ENCODE data around the gene CSK.
"Not testable (repeated sequence)": the region's sequence is repeated elsewhere in the genome, so short reads cannot be mapped to it uniquely, and the experiment has no call there.

CSK gene

DNA sequence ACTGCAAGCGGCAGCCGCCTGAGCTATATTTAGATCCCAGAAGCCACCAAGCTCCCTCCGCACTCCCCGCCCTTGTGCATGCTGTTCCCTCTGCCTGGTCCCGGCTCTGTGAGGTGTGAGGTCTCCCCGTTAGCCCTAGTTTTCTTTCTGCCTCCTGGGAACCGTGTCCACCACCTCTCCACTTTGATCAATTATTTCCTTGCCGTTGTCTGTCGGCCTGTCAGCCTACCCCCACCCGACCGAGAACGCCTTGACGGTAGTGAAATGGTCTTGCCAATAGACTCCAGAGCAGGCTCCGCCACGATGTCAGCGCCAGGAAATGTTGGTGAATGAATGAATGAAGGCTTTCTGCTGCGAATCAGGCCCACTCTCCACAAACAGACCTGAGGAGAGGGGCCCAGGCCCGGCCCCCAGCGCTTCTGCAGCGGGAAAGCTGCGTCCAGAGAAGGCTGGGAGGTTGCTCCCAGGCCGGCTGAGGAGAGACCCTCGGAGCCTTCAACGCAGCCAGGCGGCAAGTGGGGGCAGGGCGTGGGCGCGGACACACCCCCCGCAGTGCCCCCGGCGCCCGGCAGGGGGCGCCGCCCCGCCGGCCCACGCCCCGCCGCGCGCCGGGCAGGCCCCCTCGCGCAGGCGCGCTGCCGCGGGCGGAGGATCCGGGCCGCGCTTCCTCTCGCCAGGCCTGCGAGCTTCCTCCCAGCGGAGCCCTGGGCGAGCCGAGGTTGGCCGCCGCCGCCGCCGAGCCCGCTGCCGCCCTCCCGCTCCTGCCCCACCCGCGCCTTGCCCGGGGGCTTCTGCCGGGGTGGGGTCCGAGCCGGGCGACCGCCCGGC lies at the start of gene CSK:
TSS of gene CSK (plus strand) at position 650 of the 828 bp plus-strand sequence. CDS start 16,218 bp downstream, outside the sequence.
- DNase-seq = peak in 40 of 51 donors; percentile 21 to 80 (median 49)

DNA sequence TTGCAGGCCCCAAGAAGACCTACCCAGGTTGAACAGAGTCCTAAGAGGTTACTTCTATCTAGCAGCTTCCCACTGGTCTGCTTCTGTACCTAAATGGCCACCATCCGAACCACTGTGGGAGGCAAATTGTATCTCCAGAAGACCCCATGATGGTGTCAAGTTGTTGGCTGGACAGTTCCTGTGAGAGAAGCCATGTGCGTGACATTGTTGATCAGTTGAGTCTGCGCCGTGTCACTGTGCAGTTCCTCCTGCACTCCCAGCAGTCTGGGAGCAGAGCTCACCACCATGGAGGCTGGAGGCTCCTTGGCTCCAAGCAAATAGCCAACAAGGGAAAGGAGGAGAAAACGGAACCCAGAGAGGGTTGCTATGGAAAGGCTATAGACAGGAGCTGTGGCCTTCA lies 49.0 kb upstream of the CSK start:
- no peak for DNase-seq

DNA sequence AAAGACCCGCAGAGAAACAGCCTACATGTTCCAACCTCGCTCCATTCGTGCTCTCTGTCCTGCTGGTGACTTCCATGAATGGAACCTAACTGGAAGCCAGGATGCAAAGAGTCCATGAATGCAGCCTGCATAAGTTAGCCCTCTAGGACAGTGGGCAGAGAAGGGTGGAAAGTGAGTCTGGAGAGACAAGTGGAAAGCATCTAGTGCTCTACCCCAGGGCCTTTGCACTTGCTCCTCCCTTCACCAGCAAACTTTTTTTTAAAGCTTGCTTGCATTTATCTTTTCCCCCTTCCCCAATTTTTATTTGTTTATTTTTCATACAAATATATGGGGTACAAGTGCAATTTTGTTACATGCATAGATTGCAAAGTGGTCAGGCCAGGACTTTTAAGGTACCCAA lies 48.6 kb upstream of the CSK start:
- no peak for DNase-seq

DNA sequence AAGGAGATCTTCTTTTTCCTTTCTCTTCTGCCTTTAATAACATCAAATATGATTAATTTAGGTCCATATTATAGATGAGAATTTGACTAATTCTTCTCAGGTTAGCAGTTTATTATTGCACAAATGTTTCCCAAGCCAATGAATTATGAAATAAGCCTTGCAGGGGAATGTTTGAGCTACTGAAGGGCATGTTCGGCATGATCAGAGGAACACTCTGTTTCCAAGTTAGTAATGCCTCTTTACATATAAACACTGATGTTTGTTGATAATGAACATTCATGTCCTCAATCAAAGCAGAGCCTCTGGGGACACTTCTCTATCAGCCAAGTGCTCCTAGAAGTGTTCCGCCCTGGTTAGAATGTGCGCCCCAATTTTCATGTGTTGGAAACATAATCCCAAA lies 46.6 kb upstream of the CSK start:
- no peak for DNase-seq

GRCh38 chr15:74738239-74738638 lies 43.6 kb upstream of the CSK start:
- DNase-seq = not testable (repeated sequence)

DNA sequence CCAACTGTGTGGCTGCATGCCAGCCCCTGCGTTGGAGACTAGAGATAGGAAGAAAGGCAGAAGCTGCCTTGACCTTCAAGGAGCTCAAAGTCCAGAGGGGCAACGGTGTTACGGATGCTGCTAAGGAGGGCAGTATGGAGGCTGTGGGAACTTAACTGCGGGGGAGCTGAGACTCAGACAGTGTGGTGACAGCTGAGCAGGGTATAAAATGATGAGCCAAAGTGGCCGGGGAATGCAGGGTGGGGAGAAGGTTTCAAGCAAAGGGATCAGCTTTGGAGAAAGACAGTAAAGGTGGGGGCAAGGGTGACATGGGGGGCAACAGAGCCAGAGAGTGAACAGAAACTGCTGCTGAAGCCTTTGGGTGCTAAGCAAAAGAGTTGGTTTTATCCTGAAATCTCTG lies 39.5 kb upstream of the CSK start:
- DNase-seq = no peak

DNA sequence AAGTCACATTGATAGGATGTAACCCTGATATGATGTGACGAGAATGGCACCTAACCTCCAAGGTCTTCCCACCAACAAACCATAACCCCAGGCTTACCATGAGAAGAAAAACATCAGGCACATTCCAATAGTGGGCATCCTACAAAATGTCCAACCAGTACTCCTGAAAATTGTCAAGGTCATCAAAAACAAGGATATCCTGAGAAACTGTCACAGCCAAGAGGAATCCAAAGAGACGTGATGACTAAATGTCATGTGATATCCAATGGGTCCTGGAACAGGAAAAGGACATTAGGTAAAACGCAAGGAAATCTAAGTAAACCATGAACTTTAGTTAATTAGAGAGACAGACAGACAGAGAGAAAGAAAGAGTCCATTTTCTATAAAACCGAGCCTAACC lies 35.5 kb upstream of the CSK start:
- no peak for DNase-seq

DNA sequence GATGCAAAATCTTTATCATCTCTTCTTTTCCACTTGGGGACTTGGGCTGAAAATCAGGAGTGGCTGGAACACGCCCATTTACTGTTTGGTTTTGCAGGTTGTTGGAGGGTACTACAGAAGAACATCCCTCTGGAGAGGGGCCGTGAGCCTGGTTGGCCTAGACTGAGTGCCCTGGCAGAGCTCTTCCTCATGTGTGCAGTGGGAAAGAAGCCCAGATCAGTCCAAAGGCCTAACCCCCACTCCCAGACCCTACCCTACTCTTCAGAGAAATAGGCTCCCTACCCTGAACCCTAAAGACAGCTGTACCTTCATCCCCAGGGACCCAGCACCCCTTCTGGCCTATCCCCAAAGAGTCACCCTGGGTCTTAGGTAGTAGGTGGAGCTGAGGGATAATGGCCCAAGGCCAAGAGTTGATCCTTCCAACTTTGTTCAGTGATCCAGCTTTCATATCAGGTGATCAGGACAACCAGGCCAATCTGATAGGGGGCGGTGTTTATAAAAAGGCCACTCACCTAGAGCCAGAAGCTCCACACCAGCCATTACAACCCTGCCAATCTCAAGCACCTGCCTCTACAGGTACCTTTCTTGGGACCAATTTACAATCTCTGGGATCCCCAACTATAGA lies 33.4 kb upstream of the CSK start, which contains the start of gene CYP1A2:
TSS of gene CYP1A2 (plus strand) at position 524 of the 625 bp plus-strand sequence. CDS start 894 bp downstream, outside the sequence.
- no peak for DNase-seq

- no peak for DNase-seq
These were observed 32.0 kb upstream of the CSK start for GRCh38 chr15:74749832-74750231.

DNA sequence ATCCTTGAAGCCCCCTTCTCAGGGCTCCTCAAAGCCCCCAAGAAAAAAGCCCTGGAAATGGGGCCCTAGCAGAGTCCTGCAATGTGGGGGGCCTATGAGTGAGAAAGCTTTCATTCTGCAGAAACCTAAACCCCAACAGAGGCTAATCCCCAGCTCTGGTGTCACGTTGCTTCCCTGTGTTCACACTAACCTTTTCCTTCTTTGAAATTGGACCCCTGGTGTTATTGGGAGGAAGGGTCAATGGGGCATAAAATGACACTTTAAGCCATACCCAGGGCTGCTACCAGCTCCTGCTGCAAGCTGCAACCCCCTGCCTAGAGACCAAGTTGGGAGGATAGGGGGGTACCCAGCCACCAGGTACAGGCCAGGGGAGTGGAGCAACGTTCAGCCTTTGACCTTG lies 31.1 kb upstream of the CSK start:
- no peak for DNase-seq

DNA sequence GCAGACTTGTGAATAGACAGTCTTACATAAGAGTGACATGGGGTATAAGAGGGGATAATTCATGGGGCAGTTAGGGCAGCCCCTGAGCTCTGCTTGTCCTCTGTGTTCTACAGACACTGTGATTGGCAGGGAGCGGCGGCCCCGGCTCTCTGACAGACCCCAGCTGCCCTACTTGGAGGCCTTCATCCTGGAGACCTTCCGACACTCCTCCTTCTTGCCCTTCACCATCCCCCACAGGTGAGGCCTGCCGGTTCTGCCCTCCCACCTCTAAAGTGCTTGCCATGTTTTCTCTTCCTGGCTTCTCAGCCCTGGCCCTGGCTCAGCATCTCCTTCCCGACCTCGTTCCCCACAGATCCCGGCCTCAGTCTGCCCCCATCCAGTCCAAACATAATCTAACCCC lies 29.9 kb upstream of the CSK start:
- DNase-seq = no peak

DNA sequence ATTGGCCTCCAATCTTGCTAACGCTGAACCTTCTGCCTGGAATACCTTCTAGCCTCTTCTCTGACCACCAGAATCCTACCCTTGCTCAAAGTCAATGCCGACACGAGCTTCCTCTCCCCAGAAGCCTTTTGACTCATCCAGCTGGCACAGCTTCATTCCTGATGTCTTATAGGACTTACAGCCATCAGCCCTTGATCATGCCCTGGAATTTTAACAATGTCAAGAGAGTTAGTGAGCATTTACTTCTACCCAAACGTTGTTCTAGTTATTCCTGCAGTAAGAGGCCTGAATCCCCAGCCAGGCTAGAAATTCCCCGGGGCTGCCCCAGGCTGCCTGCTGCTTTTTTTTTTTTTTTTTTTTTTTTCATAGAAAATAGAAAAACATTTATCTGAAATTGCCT lies 29.3 kb upstream of the CSK start:
- no peak for DNase-seq

GRCh38 chr15:74754593-74755215 lies 27.2 kb upstream of the CSK start:
- DNase-seq = no peak

DNA sequence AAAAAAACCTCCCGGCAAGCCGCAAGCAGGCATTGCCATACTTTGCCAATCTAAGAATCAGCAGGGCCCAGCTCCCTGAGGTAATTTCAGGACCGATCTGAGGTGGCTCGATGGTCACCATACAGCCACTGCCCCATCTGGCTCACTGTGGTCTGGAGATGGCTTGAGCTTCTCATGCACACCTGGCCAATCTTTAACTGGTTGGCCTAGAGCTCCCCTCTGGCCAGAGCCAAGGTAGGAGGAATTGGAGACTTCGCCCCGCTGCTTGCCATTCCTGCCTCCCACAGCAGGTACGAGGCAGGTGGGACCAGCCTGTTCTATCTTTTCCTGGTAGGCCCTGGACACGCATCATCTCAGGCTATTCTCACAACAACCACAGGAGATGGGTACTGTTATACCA lies 23.1 kb upstream of the CSK start:
- DNase-seq = no peak

GRCh38 chr15:74762791-74763150 lies 19.1 kb upstream of the CSK start:
- no peak for DNase-seq

DNA sequence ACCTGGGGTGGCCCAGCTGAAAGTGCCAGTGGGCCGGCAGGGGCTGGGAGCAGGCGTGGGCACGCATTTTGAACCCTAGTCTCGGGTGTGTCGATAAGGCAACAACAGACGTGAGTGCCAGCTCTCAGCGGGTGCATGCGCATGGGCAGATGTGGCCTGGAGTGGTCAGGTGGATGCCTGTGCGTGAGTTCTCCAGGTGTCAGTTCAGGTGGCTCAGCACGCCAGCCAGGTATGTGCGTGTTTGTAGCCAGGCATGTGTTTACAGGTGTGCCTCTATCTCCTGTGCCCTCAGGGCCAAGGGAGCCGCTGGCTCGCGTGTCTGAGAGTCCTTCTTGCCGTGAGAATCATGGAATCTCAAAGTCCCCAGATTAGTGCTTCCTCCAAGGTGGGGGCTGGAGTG lies 18.5 kb upstream of the CSK start:
- no peak for DNase-seq

DNA sequence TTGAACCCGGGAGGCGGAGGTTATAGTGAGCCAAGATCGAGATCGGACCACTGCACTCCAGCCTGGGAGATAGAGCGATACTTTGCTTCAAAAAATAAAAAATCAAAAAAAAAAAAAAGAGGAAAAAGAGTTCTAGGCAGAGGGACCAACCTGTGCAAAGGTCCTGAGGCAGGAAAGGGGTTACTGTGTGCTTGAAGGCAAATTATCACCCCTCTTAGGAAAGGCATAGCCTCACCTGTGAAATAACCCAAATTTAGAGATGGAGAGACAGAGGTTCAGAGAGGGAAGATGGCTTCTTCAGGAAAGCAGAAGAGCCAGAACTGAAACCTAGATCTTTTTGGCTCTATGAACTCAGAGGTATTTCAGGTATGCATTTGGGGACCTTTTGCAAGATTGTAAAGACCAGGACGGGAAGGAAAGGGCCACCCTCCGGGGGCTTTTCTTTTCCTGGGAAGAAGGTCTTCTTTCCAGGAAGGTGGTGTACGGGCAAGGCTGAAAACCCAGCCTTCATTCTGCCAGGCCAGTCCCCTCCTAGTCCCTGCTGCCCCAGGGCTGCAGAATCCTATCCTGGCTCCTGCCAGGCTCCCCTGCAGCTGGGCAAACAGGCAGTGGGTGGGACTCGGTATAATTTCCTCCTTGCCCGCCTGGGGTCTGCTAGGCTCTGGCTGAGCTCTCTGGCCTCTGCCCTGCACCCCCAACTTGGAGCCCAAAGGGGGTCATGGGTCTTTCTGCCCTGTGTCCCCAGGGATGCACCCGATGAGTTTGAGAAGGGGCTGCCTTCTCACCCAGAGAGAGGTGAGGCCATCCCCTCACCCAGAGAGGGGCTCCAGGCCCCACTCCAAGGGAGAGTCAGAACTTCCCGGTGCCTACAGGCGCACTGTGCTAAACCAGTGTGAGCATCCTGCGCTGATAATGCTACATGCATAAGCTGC lies 14.4 kb upstream of the CSK start:
- no peak for DNase-seq

- no peak for DNase-seq
These were observed 13.6 kb upstream of the CSK start for GRCh38 chr15:74768099-74768770.

DNA sequence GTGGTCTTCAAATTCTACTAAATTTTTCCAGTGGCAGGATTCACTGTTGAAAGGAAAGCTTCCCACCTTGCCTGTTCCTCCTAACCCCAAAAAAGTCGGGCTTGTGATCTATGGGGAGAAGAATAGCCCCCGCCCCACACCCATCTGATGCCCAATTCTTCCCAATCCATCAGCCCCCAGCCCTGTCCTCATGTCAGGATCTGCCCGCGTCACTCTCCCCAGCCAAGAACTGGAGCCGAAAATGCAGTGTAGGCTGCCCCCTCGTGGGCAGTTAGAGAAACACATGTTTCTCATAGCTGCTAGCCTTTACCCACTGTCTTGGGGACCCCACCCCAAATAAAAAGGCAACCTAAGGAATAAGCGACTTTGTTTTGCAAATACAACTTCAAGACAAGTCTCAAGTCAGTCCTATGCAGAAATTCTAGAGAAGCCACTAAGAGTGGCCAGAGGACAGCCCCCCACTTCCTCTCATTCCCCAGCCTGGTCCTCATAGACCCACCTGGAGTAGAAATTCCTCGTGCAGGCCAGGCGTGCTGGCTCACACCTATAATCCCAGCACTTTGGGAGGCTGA lies 13.0 kb upstream of the CSK start:
- DNase-seq = peak in 38 of 51 donors; percentile 15 to 75 (median 42)

- DNase-seq = no peak
These were observed 12.3 kb upstream of the CSK start for GRCh38 chr15:74769463-74770025.
